ENCODE results near the gene POF1B.

The POF1B gene

GRCh38 chrX:85379174-85379907 lies at the start of gene POF1B:
POF1B (minus strand) TSS chrX:85379665; CDS start chrX:85379454, 211 bp downstream.
- Histone ChIP-seq H3K36me3 (ENCODE audit: insufficient read depth, low read length) (no peaks in the 10 kb centered on the region), H3K9me3 (ENCODE audit: insufficient read depth, low read depth, low read length) (no peaks in the 10 kb centered on the region), H3K4me1 (ENCODE audit: insufficient read depth, low read length, poor library complexity, severe bottlenecking) (no peaks in the 10 kb centered on the region), H3K9me2 (replicated peaks; ENCODE audit: low read depth, low read length) (no peaks in the 10 kb centered on the region), H2AFZ (ENCODE audit: low read length) (no peak within 1 kb of the TSS), H3K9ac (ENCODE audit: low read depth, low read length, poor library complexity, severe bottlenecking) (no peak within 1 kb of the TSS), H4K20me1 (ENCODE audit: insufficient read depth, low read length, poor library complexity, severe bottlenecking) (no peaks in the 10 kb centered on the region), H3K79me2 (ENCODE audit: insufficient read depth, low read length) (no peaks in the 10 kb centered on the region), H3K27me3 (ENCODE audit: insufficient read depth, low read length, poor library complexity, severe bottlenecking) (no peaks in the 10 kb centered on the region), H3K4me3 (ENCODE audit: low read length, poor library complexity, severe bottlenecking) (no peak within 1 kb of the TSS), H3F3A (ENCODE audit: low read depth) (no peaks in the 10 kb centered on the region), H3K4me2 (ENCODE audit: low read depth, low read length, poor library complexity, severe bottlenecking) (peak within 1 kb of the TSS; percentile 8)
- TF ChIP-seq EZH2phosphoT487 (IDR thresholded peaks at IDR 0.05; ENCODE audit: borderline replicate concordance): no peak
- TF ChIP-seq CTCF (conservative IDR thresholded peaks at IDR 0.05; ENCODE audit: low read length): no peak

- no peaks in the 10 kb centered on the region for H4K20me1 ChIP-seq (ENCODE audit: insufficient read depth, low read length, poor library complexity, severe bottlenecking)
- H3K79me2 ChIP-seq (ENCODE audit: insufficient read depth, low read length): no peaks in the 10 kb centered on the region
- H3K4me3 ChIP-seq (ENCODE audit: low read length, poor library complexity, severe bottlenecking): no peak overlapping the region
- no peak overlapping the region for H3K4me2 ChIP-seq (ENCODE audit: low read depth, low read length, poor library complexity, severe bottlenecking)
- no peaks in the 10 kb centered on the region for H3K27me3 ChIP-seq (ENCODE audit: insufficient read depth, low read length, poor library complexity, severe bottlenecking)
- H3K36me3 ChIP-seq (ENCODE audit: insufficient read depth, low read length): no peaks in the 10 kb centered on the region
- no peak overlapping the region for H2AFZ ChIP-seq (ENCODE audit: low read length)
- TF ChIP-seq EZH2phosphoT487 (IDR thresholded peaks at IDR 0.05; ENCODE audit: borderline replicate concordance) (no peak), CTCF (conservative IDR thresholded peaks at IDR 0.05; ENCODE audit: low read length) (no peak)
- no peaks in the 10 kb centered on the region for H3F3A ChIP-seq (ENCODE audit: low read depth)
- no peaks in the 10 kb centered on the region for H3K9me2 ChIP-seq (replicated peaks; ENCODE audit: low read depth, low read length)
- no peaks in the 10 kb centered on the region for H3K4me1 ChIP-seq (ENCODE audit: insufficient read depth, low read length, poor library complexity, severe bottlenecking)
- no peaks in the 10 kb centered on the region for H3K9me3 ChIP-seq (ENCODE audit: insufficient read depth, low read depth, low read length)
- no peak overlapping the region for H3K9ac ChIP-seq (ENCODE audit: low read depth, low read length, poor library complexity, severe bottlenecking)
Measured at GRCh38 chrX:85429066-85429465, 49.6 kb upstream of the POF1B start.

GRCh38 chrX:85419293-85419692 lies 39.8 kb upstream of the POF1B start:
- TF ChIP-seq CTCF (conservative IDR thresholded peaks at IDR 0.05; ENCODE audit: low read length): no peak
- no peak for TF ChIP-seq EZH2phosphoT487 (IDR thresholded peaks at IDR 0.05; ENCODE audit: borderline replicate concordance)

More at GRCh38 chrX:85419293-85419692, 39.8 kb upstream of the POF1B start:
- Histone ChIP-seq H3K4me1 (ENCODE audit: insufficient read depth, low read length, poor library complexity, severe bottlenecking) (no peaks in the 10 kb centered on the region), H3K36me3 (ENCODE audit: insufficient read depth, low read length) (no peaks in the 10 kb centered on the region), H3F3A (ENCODE audit: low read depth) (no peaks in the 10 kb centered on the region), H3K9ac (ENCODE audit: low read depth, low read length, poor library complexity, severe bottlenecking) (no peak overlapping the region), H3K9me2 (replicated peaks; ENCODE audit: low read depth, low read length) (no peaks in the 10 kb centered on the region), H3K9me3 (ENCODE audit: insufficient read depth, low read depth, low read length) (no peaks in the 10 kb centered on the region), H3K4me2 (ENCODE audit: low read depth, low read length, poor library complexity, severe bottlenecking) (no peak overlapping the region), H3K27me3 (ENCODE audit: insufficient read depth, low read length, poor library complexity, severe bottlenecking) (no peaks in the 10 kb centered on the region), H3K4me3 (ENCODE audit: low read length, poor library complexity, severe bottlenecking) (no peak overlapping the region), H2AFZ (ENCODE audit: low read length) (no peak overlapping the region), H4K20me1 (ENCODE audit: insufficient read depth, low read length, poor library complexity, severe bottlenecking) (no peaks in the 10 kb centered on the region), H3K79me2 (ENCODE audit: insufficient read depth, low read length) (no peaks in the 10 kb centered on the region)

Measured in Loucy (cell line).